HCT116 (cell line): Measurements from ENCODE around the gene NEUROG1.

Experiments used
- CTCF ChIP-seq, 3 experiments: fragments of 200-600 bp in 1 of 3; sonication (generic) in 1 of 3; IDR thresholded peaks in 2 of 3; conservative IDR thresholded peaks in 1 of 3; 2 replicates each; pipeline ENCODE4 v1.5.1; 2012 to 2017; ENCODE audit warnings: low read depth in 2 of 3, low read length in 2 of 3, antibody characterized with exemption in 1 of 3, borderline replicate concordance in 1 of 3, control low read depth in 1 of 3, mild to moderate bottlenecking in 1 of 3, mixed read lengths in 1 of 3, mixed run types in 1 of 3, moderate library complexity in 1 of 3; ENCODE audit not compliant: insufficient read depth in 1 of 3
- EZH2phosphoT487 ChIP-seq: fragments of 200-600 bp; IDR thresholded peaks from 2 replicates; pipeline ENCODE4 v1.6.1; 2018; ENCODE audit warnings: antibody characterized with exemption, borderline replicate concordance
- JUND ChIP-seq: IDR thresholded peaks from 2 replicates; pipeline ENCODE4 v1.6.1; 2012
- MAX ChIP-seq: IDR thresholded peaks from 2 replicates; pipeline ENCODE4 v1.6.1; 2012
- REST ChIP-seq: IDR thresholded peaks from 2 replicates; pipeline ENCODE4 v1.6.1; 2012; ENCODE audit warnings: low read depth
- SP1 ChIP-seq: IDR thresholded peaks from 2 replicates; pipeline ENCODE4 v1.6.1; 2012; ENCODE audit warnings: low read depth

- no peak for TF ChIP-seq CTCF (IDR thresholded peaks at IDR 0.05 in 2 of 3, conservative IDR thresholded peaks at IDR 0.05 in 1 of 3; ENCODE audit: borderline replicate concordance in 1 of 3, insufficient read depth in 1 of 3, low read depth in 2 of 3, low read length in 2 of 3)
- TF ChIP-seq SP1 = no peak
- TF ChIP-seq MAX = no peak
- no peak for TF ChIP-seq JUND
- TF ChIP-seq REST = no peak
- TF ChIP-seq EZH2phosphoT487 = no peak
Measured at GRCh38 chr5:135535820-135536801, at the start of gene NEUROG1.
